ENCODE measurements around the gene ARNT2.
A peak's percentile ranks its signal among the peaks of the same experiment; 100 is the strongest.

ARNT2 gene

DNA sequence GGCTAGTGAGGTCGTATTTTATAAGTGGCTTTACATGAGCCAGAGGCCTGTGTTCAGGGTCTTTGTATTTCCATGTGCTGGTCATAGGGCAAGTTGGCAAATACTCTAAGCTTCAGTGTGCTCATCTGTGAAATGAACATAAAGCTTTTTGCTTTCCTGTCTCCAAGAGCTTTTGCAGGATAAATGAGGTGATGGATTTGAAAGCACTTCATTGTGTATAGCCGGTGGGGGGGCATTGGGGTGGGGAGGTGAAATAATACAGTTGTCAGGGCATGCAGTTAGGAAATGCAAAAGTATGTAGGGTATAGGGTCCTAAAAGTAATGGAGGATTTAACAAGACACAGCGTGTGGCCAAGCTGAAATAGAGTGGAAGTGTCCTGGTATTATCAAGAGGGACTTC is 67.7 kb downstream of the ARNT2 start:
- DNase-seq, result no peak

DNA sequence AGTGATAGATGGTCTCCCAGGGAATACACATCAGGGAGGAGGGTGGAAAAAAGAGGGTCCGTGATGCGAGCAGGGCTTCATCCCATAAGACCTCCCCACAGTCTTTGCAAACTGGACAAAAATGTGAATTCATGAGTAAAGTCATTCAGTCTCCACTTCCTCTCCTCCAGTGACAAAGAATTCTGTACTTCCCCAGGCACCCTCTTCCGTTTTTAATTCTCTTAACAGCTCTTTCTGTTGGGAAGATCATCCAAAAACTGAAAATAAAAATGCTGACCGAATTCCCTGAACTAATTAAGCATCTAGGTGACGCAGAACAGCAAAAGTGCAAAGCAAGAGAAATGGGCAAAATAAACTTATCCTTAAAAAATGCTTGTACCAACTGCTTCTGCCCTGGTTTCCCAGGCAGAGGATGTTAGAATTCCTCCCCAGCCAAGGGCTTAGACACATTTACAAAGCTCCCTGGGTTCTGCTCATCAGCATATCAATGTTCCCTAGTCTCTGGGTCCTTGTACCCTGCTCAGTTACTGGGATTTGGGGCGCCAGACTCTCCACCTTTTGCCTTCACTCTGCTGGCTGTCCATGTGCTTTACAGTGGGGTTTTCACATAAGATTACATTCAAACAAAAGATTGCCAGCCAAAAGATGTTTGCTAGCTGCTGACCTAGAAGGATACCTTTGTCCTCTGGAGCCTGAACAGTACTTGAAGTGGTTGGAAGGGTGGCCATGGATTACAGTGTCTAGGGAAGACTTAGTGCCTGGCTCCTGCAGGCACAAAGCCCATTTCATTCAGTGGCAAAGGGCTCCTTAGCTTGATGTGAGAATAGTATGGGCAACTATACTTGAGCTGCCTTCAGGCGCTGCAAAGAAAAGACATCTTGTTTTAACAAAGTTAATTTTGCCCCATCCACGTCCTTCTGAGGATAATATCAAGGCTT is 69.4 kb downstream of the ARNT2 start:
- no peak for DNase-seq

DNA sequence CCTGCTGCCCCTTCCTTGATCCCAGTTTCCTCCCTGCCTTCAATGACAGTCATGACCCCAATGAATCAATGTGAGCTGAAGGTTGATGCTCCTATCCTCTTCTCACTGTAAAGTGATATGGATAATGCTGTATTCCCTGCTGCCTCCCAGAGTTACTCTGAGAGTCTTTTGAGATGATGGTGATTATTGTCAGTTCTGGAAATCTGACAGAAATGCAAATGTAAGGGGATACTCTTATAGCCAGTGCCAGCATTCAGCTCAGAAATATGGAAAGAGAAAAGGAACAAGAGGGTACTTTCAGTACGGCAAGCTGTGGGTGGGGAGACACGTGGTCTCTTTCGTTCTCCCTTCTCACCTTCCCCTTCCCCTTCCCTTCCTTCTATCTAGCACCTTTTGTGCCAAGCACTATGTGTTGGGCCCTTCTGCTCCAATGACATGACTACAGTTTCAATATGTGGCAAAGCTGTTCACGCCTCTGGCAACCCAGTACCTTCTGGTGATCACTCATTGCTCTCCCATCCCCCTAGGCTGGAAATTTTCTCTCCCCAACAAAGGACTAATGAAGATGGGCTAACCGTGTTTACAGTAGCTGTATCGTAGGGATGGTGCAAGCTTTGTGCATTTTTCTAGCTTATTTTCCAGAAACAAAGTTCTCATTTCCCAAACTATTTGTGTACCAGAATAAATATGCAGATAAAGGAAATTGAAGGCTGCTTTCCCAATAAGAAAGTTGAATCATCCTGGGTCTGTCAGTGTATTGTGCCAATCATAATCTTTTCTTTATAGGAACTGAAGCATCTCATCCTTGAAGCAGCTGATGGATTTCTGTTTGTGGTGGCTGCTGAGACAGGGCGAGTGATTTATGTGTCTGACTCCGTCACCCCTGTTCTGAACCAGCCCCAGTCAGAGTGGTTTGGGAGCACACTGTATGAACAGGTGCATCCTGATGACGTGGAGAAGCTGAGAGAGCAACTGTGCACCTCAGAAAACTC is 70.3 kb downstream of the ARNT2 start:
- no peak for DNase-seq

DNA sequence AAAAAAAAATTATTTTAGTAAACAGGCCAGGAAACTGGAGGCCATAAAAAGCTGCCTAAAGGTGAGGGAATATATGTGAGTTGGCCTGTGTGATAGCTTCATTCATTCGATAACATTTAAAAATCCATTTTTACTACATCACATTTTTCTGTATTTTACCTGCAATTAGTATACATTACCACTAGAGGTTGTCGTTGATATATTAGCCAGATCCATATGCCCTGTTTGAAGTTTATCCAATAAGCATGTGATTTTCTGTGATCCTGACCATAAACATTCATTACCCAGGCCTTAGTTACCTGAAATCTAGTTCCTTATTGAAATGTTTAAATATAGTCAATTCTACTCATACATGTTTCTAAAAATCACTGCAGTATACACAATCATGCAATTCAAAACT is 71.4 kb downstream of the ARNT2 start:
- DNase-seq, result no peak

DNA sequence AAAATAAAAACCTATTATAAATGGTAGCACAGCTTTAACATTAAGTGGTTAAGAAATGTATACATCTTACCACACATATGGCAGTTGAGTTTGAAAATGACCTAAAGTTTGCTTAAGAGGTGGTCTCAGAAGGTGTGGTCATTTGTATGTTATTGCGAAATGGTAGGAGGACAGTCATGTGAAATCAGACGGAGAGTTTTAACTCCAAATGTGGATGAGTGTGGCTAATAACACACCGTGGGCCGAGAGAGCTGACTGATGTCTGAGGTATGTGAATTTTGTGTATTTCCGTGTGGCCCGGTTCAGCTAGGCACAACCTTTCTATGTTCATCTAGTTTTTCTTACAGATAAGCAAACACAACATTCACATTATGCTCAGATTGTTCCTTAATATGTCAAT is 71.9 kb downstream of the ARNT2 start:
- no peak for DNase-seq

DNA sequence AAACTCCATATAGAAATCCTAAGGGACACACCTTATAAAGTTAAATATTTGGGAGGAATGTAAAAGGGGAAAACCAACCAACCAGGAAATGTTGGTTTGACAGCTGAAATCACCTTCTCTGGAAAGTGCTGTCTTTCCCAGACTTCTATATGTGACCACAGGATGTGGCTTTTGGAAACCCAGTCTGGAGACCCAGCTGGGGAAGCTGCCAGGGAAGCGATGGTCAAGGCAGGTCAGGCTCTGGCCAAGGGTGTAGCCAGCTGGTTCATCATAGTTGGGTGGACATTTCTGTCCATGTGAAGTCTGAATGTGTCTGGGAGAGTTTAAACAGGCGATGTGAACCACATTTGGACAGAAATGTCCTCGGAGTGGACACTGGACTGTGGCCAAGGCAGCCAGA is 73.9 kb downstream of the ARNT2 start:
- DNase-seq, result no peak

DNA sequence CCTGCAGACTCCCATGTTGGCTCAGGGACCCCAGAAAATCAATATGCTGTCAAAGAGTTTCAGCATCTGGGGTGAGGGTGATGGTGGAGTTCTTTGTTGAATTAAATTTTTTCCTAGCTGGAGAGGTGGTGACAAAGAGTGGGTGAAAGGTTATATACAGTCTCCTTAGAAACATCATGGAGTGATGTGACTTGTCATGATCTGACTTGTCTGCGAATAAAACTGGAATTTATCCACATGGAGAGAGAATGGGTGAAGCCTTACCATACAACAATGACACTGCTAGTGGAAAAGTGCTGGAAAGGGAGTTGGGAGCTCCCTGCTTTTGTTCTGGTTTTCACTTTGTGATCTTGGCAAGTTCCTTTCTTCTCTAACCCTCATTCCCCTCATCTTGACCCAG is 75.0 kb downstream of the ARNT2 start:
- DNase-seq, result no peak

DNA sequence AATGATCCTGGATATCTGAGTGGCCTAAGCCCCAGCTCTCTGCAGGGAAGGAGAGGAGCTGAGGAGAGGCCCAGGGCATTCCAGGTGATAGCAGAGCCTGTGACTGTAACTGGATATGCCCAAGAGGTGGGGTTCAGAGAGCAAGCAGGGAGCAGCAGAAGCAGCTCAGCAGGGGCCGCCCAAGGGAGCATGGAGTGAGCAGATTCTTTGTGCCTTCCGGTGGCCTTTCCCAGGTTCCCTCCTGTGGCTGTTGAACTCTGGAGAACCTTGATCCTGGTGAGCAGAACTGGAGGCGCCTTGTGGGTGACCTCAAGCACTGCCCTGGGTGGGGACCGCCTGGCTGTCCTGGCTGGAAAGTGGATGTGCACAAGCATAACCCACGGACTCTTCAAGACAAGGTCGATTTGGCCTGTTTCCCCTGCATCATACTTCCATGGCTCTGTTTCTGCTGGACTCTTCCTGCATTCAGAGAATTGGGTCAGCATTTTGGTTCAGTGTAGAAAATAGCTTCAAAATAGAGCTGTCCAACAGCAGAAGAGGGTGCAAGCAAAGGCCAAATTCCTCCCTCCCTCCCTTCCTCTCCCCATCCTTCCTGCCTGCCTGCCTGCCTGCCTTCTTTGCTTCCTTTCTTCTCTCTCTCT is 76.1 kb downstream of the ARNT2 start:
- DNase-seq, result peak; percentile 39

DNA sequence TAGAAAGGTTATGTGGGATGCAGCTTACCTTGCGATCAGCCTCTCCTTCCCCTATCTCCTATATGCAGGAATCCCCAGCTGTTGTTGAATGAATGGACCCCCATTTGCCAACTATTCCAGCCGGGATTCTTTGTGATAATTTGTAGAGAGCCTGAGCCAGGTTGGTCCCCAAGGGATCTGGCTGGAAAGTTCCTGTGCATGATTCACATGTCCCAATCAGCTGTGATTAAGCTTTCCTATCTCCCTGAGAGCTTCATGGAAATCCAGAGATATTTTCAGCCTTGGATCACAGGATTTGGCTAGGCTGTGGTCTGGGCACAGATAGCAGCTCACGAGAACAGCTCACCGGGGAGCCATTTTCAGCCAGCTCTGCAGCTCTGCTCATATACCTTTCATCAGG is 76.7 kb downstream of the ARNT2 start:
- DNase-seq, result peak; percentile 62

DNA sequence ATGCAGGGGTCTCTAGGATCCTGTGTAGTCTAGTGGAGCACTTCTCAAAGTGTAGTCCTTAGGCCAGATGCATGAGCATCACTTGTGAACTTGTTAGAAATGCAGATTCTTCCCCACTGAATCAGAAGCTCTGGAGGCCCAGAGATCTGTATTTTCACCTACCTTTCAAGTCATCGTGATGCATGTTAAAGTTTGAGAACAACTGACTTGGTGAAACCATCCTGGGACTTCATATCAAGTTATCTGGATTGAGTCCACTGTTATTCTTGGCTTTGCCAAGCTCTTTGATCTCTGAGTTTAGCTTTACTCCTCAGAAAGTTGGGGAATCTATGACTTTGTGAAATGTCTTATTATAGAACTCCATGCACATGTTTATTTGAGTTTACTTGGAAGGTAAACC is 78.5 kb downstream of the ARNT2 start:
- DNase-seq, result no peak

DNA sequence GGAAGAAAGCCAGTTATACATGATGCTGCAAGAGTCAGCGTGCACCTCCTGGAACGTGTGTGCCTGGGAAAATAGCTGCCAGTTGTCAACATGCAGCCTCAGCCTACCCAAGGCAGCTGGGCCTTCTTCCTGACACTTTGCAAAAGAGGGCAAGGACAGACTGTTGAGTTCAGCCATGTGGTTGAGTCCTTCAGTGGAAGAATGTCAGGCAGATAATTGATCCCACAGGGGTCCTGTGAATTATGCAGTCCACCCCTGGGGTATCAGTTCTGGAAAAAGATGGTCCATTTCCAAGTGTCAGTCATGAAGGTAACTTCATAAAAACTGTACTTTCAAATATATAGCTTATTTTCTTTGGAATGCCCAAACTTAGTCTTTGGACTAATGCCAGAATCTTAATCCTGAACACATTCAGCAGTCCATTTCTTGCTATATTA is 79.6 kb downstream of the ARNT2 start:
- DNase-seq, result no peak

DNA sequence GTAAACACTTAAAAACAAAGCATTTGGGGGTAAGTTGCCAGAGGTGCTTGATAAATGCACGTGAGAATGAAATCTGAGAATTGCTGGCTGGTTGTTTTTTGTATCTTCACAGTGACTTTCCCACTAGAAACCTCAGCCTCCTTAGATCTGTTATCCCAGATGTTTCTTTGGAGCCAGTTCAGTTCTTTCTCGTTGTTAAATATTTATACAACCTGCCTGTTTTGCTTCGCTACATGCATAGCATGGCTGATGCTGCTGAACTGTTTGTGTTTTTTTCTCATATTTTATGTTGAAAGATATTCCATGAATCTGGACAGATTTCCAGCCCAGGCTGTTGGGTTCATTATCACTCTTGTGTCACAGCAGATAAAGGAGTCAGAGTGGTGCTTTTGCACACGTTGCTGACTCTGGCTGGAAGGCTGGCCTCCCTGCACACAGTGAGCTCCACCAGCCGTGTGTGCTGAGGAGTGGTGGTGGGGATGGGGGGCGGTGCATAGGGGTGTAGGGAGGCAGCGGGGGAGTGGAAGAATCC is 80.2 kb downstream of the ARNT2 start:
- no peak for DNase-seq

DNA sequence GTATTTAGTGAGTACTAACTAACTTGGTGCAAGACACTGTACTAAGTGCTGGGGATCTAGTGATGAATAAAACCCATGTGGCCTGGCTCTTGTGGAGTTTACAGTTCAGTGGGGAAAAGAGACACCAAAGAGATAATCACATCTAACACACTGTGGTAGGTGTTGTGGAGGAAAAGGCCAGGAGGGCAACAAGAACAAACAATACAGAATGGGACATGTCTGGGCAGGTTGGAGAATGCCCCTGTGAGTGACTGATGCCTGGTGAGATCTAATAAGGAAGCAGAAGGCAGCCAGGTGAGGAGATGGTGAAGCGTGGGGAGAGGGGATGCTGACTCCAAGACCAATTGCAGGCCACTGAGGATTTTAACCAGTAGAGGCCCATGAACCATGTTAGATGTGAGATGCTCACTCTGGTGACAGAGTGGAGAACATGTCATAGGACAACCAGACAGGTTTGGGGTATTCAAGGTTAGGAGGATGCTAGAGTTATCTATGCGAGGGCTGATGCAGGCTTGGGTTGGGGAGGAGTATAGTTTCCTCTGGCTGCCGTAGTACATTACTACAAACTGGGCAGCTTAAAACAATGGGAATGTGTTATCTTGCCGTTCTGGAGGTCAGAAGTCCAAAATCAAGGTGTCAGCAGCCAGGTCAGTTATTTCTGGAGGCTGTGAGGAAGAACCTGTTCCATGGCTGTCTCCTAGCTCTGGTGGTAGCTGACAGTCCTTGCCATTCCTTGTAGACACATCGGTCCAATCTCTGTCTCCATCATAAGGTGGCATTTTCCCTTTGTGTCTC is 81.4 kb downstream of the ARNT2 start:
- DNase-seq, result no peak

DNA sequence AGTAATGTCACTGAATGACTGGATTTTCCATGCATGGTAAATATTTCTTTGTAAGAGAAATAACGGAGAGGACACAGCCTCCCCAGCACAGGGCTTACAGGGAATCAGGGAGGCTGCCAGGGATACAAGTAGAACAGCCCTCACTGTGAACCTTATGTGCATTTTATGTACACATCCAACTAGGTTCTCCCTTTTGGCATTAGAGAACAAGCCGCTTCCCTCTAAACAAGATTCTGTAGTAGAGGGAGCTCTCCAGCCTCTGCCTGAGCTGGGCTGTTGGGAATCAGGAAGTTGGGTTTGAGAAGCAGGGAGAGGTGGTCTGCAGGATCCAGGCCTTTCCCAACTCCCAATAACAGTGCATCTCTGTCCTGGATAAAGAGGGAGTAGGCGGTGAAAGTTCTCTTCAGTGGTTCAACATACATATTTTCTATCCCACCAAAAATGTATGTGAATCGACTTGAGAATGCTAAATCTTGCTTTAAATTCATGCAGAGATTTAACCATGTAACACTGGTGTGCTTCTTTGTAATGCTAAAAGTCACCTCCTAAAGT is 83.7 kb downstream of the ARNT2 start:
- DNase-seq, result no peak

DNA sequence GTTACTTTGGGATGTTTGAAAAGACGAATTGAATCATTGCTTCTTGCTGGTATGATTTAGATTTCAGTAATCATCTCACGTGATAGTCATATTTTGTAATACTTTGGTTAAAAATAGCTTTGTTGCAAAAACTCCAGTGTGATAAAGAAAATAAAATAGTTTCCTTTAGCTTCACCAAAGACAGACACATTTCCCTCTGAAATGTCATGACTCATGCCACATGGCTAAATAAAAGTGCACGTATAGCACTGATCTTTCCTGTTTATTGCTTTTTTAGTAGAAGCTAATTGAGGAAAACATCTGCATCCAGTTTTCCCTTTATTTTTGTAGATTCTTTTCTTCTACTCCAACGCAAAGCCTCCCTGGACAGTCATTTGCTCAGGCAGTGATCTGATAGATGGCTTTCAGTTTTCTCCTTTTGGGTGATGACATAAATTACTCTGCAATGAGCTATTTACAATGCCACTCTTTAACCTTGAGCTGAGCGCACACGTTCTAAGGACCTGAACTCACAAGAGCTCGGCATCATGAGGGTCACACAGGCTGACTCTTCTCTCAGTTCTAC is 84.9 kb downstream of the ARNT2 start:
- DNase-seq, result no peak

DNA sequence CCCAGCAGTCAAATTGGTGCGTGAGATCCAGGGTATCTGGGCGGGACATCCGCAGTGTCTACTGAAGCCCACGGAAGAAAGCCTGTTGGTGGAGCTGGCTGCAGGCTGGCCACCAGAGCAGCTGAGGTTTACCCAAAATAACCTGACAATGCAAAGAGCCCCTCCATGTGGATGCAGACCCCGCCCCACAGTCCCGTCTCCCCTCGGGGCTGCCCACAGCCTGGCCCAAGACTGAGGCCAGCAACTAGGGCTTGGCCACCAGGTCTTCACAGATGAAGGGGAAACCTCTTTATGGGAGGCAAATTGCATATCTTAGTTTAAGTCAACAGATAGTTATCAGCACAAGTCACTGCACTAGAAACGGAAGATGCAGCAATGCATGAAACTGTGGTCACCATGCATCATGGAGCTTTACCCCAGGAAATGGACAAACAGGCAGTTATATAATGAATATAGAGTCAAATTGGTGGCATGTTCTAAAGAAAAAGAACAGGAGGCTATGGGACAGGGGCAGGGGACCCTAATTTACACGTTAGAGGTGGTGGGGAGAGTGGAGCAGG is 86.3 kb downstream of the ARNT2 start:
- DNase-seq, result no peak

DNA sequence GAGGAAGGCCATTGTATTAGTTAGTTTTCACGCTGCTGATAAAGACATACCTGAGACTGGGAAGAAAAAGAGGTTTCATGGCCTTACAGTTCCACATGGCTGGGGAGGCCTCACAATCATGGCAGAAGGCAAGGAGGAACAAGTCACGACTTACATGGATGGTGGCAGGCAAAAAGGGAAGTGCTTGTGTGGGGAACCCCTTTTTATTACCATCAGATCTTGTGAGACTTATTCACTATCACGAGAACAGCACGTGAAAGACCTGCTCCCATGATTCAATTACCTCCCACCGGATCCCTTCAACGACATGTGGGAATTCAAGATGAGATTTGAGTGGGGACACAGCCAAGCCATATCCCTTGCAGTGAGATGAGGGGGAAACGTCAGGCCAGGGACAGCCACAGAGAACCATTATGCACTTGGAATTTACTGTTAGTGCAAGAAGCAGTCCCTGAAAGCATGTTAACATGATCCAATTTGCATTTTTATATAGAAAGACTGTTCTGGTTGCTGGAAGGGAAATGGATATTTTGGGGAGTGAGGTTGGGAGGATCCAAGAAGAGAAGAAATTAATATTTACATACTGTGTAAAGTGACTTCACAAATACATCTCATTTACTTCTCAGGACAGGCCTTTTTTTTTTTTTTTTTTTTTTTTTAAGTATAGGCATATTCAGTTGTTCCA is 87.1 kb downstream of the ARNT2 start:
- no peak for DNase-seq

DNA sequence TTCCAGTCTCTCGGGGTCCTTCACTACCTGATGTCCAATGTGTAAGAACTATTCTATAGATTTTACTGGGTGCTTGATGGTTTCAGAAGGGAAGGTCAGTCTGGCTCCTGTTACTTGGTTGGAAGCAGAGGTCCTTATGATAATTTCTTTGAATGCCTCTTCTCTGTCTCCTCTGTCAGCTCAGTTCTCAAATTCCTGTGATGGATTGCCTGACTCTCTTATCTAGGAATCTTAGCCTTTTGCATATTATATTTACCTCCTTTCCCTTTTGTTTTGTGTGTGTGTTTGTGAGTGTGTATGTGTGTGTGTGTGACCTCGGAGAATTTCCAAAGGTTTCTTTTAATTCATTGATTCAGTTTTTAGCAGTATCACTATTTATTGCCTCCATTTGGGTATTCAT is 88.2 kb downstream of the ARNT2 start:
- no peak for DNase-seq

DNA sequence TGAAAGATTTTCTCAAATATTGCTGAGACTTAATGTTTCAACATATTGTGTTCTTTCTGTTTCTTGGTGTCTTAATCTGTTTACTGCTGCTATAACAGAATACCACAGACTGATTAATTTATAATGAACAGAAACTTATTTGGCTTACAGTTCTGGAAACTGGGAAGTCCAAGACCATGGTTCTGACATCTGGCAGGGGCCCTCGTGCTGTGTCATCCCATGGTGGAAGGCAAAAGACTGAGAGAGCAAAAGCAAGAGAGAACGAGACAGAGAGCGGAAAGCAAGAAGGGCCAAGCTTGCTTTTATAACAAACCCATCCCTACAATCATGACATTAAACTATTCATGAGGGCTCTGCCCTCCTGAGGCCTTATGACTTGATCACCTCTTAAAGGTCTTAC is 88.7 kb downstream of the ARNT2 start:
- DNase-seq, result no peak

DNA sequence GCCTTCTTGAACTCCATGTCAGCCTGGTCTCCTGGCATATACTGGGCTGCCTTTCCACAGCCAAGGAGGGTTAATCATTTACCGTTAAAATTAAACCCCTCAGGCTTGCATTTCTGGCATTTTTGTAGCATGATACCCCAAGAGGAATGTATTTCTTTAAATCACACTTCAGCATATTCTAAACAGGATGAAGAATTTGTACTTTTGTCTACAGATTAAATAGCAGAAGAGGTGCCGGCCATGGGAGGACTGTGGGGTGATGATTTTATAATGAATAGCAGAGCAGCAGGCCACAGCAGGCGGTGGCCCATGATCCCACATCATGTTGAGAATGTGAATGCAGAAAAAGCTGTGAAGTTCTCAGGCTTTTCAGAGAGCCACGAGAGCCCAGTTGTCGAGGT is 90.2 kb downstream of the ARNT2 start:
- no peak for DNase-seq

Measured in right hindlimb (tissue), 1 donor.